HCT116 (cell line): ENCODE data around the gene ZNF562. TPM values are rescaled to one million over a fixed set of nuclear protein-coding genes. Genes with fewer than 3 reads are reported as not detected.

ENCODE experiments used
- ATAC-seq: fragments of 200-7000 bp; cut with Tn5 transposase; 2 replicates; pipeline ENCODE4 v1.9.1; 2020; ENCODE audit warnings: mild to moderate bottlenecking, moderate library complexity
- BruUV-seq: library from RNA; stranded (reverse); fragments of 400-500 nt; replicated peaks from 2 replicates; lab custom pipeline; 2021; lab: Mats Ljungman, UMichigan
- CTCF ChIA-PET: fragments of 300-600 bp; sonication (Branson Sonifier 250); formaldehyde crosslinking; loops from one replicate; lab custom pipeline; 2021; ENCODE audit warnings: antibody characterized with exemption; lab: Charles Lee
- POLR2A ChIA-PET: fragments of 300-600, 350-600 bp; sonication (Branson Sonifier 250); formaldehyde crosslinking; loops from one replicate; lab custom pipeline; 2021; ENCODE audit warnings: antibody characterized with exemption; lab: Charles Lee
- RAD21 ChIA-PET, 2 experiments: fragments of 300-600 bp; sonication (Branson Sonifier 250); formaldehyde crosslinking; loops; one replicate each; lab custom pipeline; 2023; ENCODE audit warnings: low total read pairs in 2 of 2; ENCODE audit not compliant: uncharacterized antibody in 2 of 2, unreplicated experiment in 2 of 2, low non-redundant PET in 1 of 2; lab: Charles Lee
- DNase-seq: peaks from one replicate; pipeline ENCODE4 v3.0.0-alpha.2; 2010; ENCODE audit warnings: low read depth, low spot score
- H2AFZ ChIP-seq: fragments of 200-600 bp; shearing (Covaris generic), sonication (generic); 2 replicates; pipeline ENCODE4 v1.6.1; 2017; ENCODE audit warnings: low read depth, mixed run types, mixed read lengths, antibody characterized with exemption, low read length; ENCODE audit not compliant: poor library complexity, severe bottlenecking
- H3K27ac ChIP-seq: 2 replicates; pipeline ENCODE4 v1.5.1; 2012; ENCODE audit warnings: low read depth, low read length
- H3K27me3 ChIP-seq: fragments of 200-600 bp; sonication (generic); 2 replicates; pipeline ENCODE4 v1.6.1; 2016; ENCODE audit warnings: mixed run types, low read length, mixed read lengths; ENCODE audit not compliant: insufficient read depth
- H3K36me3 ChIP-seq, 2 experiments: fragments of 200-500 bp in 1 of 2; fragments of 200-600 bp in 1 of 2; sonication (Bioruptor generic) in 1 of 2; sonication (generic) in 1 of 2; 2 replicates each; pipeline versions ENCODE4 v1.5.1 to v1.6.1; 2014 to 2016; ENCODE audit warnings: low read length in 2 of 2, inconsistent platforms in 1 of 2, mixed read lengths in 1 of 2, mixed run types in 1 of 2; ENCODE audit not compliant: insufficient read depth in 2 of 2, control insufficient read depth in 1 of 2
- H3K4me1 ChIP-seq, 2 experiments: fragments of 200-600 bp in 1 of 2; sonication (generic) in 1 of 2; 2 replicates each; pipeline versions ENCODE4 v1.5.1 to v1.6.1; 2012 to 2017; ENCODE audit warnings: low read length in 2 of 2, inconsistent platforms in 1 of 2, mild to moderate bottlenecking in 1 of 2, mixed read lengths in 1 of 2, mixed run types in 1 of 2, moderate library complexity in 1 of 2; ENCODE audit not compliant: insufficient read depth in 2 of 2, control insufficient read depth in 1 of 2
- H3K4me2 ChIP-seq: fragments of 200-600 bp; sonication (generic); 2 replicates; pipeline ENCODE4 v1.6.1; 2017; ENCODE audit warnings: mixed run types, low read length, mixed read lengths
- H3K4me3 ChIP-seq, 2 experiments: fragments of 200-600 bp in 1 of 2; sonication (generic) in 1 of 2; replicated peaks in 1 of 2; 2 replicates each; pipeline ENCODE4 v1.5.1; 2011 to 2016; ENCODE audit warnings: low read length in 2 of 2, control low read depth in 1 of 2, low read depth in 1 of 2, mild to moderate bottlenecking in 1 of 2, mixed read lengths in 1 of 2, mixed run types in 1 of 2
- H3K79me2 ChIP-seq: fragments of 200-600 bp; sonication (generic); 2 replicates; pipeline ENCODE4 v1.6.1; 2017; ENCODE audit warnings: mild to moderate bottlenecking, mixed run types, low read length, moderate library complexity, mixed read lengths; ENCODE audit not compliant: insufficient read depth
- H3K9ac ChIP-seq: fragments of 200-600 bp; sonication (generic); 2 replicates; pipeline ENCODE4 v1.6.1; 2016; ENCODE audit warnings: low read length, mixed read lengths
- H3K9me2 ChIP-seq: fragments of 200-600 bp; sonication (generic), shearing (Covaris generic); 2 replicates; pipeline ENCODE4 v1.6.1; 2017; ENCODE audit warnings: mixed run types, mild to moderate bottlenecking, moderate library complexity; ENCODE audit not compliant: insufficient read depth
- H3K9me3 ChIP-seq, 2 experiments: fragments of 200-500 bp in 1 of 2; fragments of 200-600 bp in 1 of 2; sonication (Bioruptor generic) in 1 of 2; sonication (generic) in 1 of 2; 2 replicates each; pipeline ENCODE4 v1.6.1; 2014 to 2017; ENCODE audit warnings: low read length in 2 of 2, mixed read lengths in 2 of 2, inconsistent platforms in 1 of 2, low read depth in 1 of 2, mild to moderate bottlenecking in 1 of 2, mixed run types in 1 of 2, moderate library complexity in 1 of 2; ENCODE audit not compliant: control insufficient read depth in 1 of 2, insufficient read depth in 1 of 2
- H4K20me1 ChIP-seq: fragments of 200-600 bp; sonication (generic), shearing (Covaris generic); 2 replicates; pipeline ENCODE4 v1.6.1; 2017; ENCODE audit warnings: mixed run types, mild to moderate bottlenecking, moderate library complexity; ENCODE audit not compliant: insufficient read depth
- CBX3 ChIP-seq: IDR thresholded peaks from 2 replicates; pipeline ENCODE4 v1.6.1; 2012; ENCODE audit warnings: low read depth
- CEBPB ChIP-seq: IDR thresholded peaks from 2 replicates; pipeline ENCODE4 v1.6.1; 2012; ENCODE audit warnings: low read depth
- CTCF ChIP-seq, 3 experiments: fragments of 200-600 bp in 1 of 3; sonication (generic) in 1 of 3; IDR thresholded peaks in 2 of 3; conservative IDR thresholded peaks in 1 of 3; 2 replicates each; pipeline ENCODE4 v1.5.1; 2012 to 2017; ENCODE audit warnings: low read depth in 2 of 3, low read length in 2 of 3, antibody characterized with exemption in 1 of 3, borderline replicate concordance in 1 of 3, control low read depth in 1 of 3, mild to moderate bottlenecking in 1 of 3, mixed read lengths in 1 of 3, mixed run types in 1 of 3, moderate library complexity in 1 of 3; ENCODE audit not compliant: insufficient read depth in 1 of 3
- EGR1 ChIP-seq: IDR thresholded peaks from 2 replicates; pipeline ENCODE4 v1.6.1; 2012; ENCODE audit warnings: low read depth
- ELF1 ChIP-seq: IDR thresholded peaks from 2 replicates; pipeline ENCODE4 v1.6.1; 2012; ENCODE audit warnings: low read depth, borderline replicate concordance
- EZH2 ChIP-seq: fragments of 200-600 bp; sonication (generic); IDR thresholded peaks from 2 replicates; pipeline ENCODE4 v1.6.1; 2017; ENCODE audit warnings: antibody characterized with exemption, mixed run types
- EZH2phosphoT487 ChIP-seq: fragments of 200-600 bp; IDR thresholded peaks from 2 replicates; pipeline ENCODE4 v1.6.1; 2018; ENCODE audit warnings: antibody characterized with exemption, borderline replicate concordance
- FOSL1 ChIP-seq: IDR thresholded peaks from 2 replicates; pipeline ENCODE4 v1.6.1; 2012; ENCODE audit warnings: low read depth
- POLR2A ChIP-seq: IDR thresholded peaks from 2 replicates; pipeline ENCODE4 v1.7.0; 2011; ENCODE audit warnings: borderline replicate concordance; ENCODE audit not compliant: insufficient read depth, insufficient read length; ENCODE audit errors: extremely low read depth
- POLR2AphosphoS5 ChIP-seq: IDR thresholded peaks from 2 replicates; pipeline ENCODE4 v1.6.1; 2011; ENCODE audit warnings: mild to moderate bottlenecking, low read depth, low read length, moderate library complexity
- REST ChIP-seq: IDR thresholded peaks from 2 replicates; pipeline ENCODE4 v1.6.1; 2012; ENCODE audit warnings: low read depth
- SIN3A ChIP-seq: IDR thresholded peaks from 2 replicates; pipeline ENCODE4 v1.6.1; 2012; ENCODE audit warnings: low read depth
- SP1 ChIP-seq: IDR thresholded peaks from 2 replicates; pipeline ENCODE4 v1.6.1; 2012; ENCODE audit warnings: low read depth
- SRF ChIP-seq: IDR thresholded peaks from 2 replicates; pipeline ENCODE4 v1.6.1; 2012; ENCODE audit warnings: low read depth
- ZFX ChIP-seq: fragments of 450-650 bp; IDR thresholded peaks from 2 replicates; pipeline ENCODE4 v1.6.1; 2017
- ZNF274 ChIP-seq: fragments of 200-500 bp; sonication (Bioruptor generic); IDR thresholded peaks from 2 replicates; pipeline ENCODE4 v1.6.1; 2014; ENCODE audit warnings: mild to moderate bottlenecking, low read depth, low read length, inconsistent platforms
- intact Hi-C: fragments of 100-400 bp; cut with micrococcal nuclease; formaldehyde crosslinking; loops from 2 replicates; pipeline ENCODE4 v1.10.0; 2022
- total RNA-seq: library from RNA; stranded (reverse); gene quantifications from one replicate; pipeline ENCODE4 v1.2.1, GENCODE V29; 2021; ENCODE audit not compliant: unreplicated experiment

ZNF562 gene
- total RNA-seq, 1 experiment from 2014 or later, result 37.8 TPM

GRCh38 chr19:9721861-9722260 lies 47.0 kb upstream of the ZNF562 start:
- intact Hi-C loops, result no loop called here
- Histone ChIP-seq H3K4me3 (no peak overlapping the region), H3K27ac (no peak overlapping the region), H3K9me3 (0 out of 4 replicates have a peak, but pooled peaks cover 0 to 3% of the 10 kb centered on the region in 2 experiments)
- DNase-seq (no peak), ATAC-seq (no peak)
- no peak for TF ChIP-seq SIN3A
- no peak for TF ChIP-seq EZH2
- TF ChIP-seq ELF1, result no peak
- TF ChIP-seq CBX3, result no peak
- no peak for TF ChIP-seq CTCF (IDR thresholded peaks at IDR 0.05 in 2 of 3, conservative IDR thresholded peaks at IDR 0.05 in 1 of 3; ENCODE audit: borderline replicate concordance in 1 of 3, insufficient read depth in 1 of 3, low read depth in 2 of 3, low read length in 2 of 3)
- TF ChIP-seq SRF, result no peak
- TF ChIP-seq SP1, result no peak
- TF ChIP-seq, all 23 proteins: peak for 0
- H3K36me3 ChIP-seq, result no peaks in the 10 kb centered on the region
- H2AFZ ChIP-seq, result no peak overlapping the region
- H3K9me2 ChIP-seq, result no peaks in the 10 kb centered on the region
- RAD21 ChIA-PET, result no interaction called here
- no peaks in the 10 kb centered on the region for H3K27me3 ChIP-seq
- H3K9ac ChIP-seq, result no peak overlapping the region
- no peak overlapping the region for H3K4me2 ChIP-seq
- H3K4me1 ChIP-seq, result no peaks in the 10 kb centered on the region
- POLR2A ChIA-PET, result no interaction called here
- BruUV-seq, result no TSS peak
- no peaks in the 10 kb centered on the region for H4K20me1 ChIP-seq
- no peaks in the 10 kb centered on the region for H3K79me2 ChIP-seq
- CTCF ChIA-PET, result no interaction called here

- CTCF ChIA-PET, result no interaction called here
- intact Hi-C loops, result no loop called here
Measured at GRCh38 chr19:9720541-9720940, 45.6 kb upstream of the ZNF562 start.

More at GRCh38 chr19:9720541-9720940, 45.6 kb upstream of the ZNF562 start:
- H3K4me2 ChIP-seq, result no peak overlapping the region
- no peaks in the 10 kb centered on the region for H3K36me3 ChIP-seq
- no peaks in the 10 kb centered on the region for H3K4me1 ChIP-seq
- H3K9ac ChIP-seq, result no peak overlapping the region
- H4K20me1 ChIP-seq, result no peaks in the 10 kb centered on the region
- no peak overlapping the region for H2AFZ ChIP-seq
- no peak for DNase-seq
- H3K9me2 ChIP-seq, result no peaks in the 10 kb centered on the region
- TF ChIP-seq SP1, result no peak
- no peak for TF ChIP-seq ZFX
- TF ChIP-seq CEBPB, result no peak
- TF ChIP-seq EZH2, result no peak
- no peak for TF ChIP-seq REST
- TF ChIP-seq ZNF274, result no peak
- TF ChIP-seq FOSL1, result no peak
- TF ChIP-seq EZH2phosphoT487, result no peak
- TF ChIP-seq POLR2A, result no peak
- TF ChIP-seq SRF, result no peak
- no peak for TF ChIP-seq EGR1
- TF ChIP-seq POLR2AphosphoS5, result no peak
- TF ChIP-seq, all 23 proteins: peak for 0
- no TSS peak for BruUV-seq
- Histone ChIP-seq H3K79me2 (no peaks in the 10 kb centered on the region), H3K27ac (no peak overlapping the region), H3K9me3 (0 out of 4 replicates have a peak, but pooled peaks cover 0 to 3% of the 10 kb centered on the region in 2 experiments), H3K4me3 (no peak overlapping the region), H3K27me3 (no peaks in the 10 kb centered on the region)
- ChIA-PET POLR2A (no interaction called here), RAD21 (no interaction called here)
- no peak for ATAC-seq
